Neural cell (in vitro differentiated cells): ENCODE results near the gene SLC2A13. TPM values are rescaled to one million over a fixed set of nuclear protein-coding genes. Genes with fewer than 3 reads are reported as not detected.

ENCODE experiments used
- H2AFZ ChIP-seq: fragments of 200-600, 300-800 bp; sonication (generic), shearing (Covaris generic); 2 replicates; pipeline ENCODE4 v1.6.0; 2014; ENCODE audit warnings: low read depth, mild to moderate bottlenecking, antibody characterized with exemption, low read length, moderate library complexity
- H3F3A ChIP-seq: fragments of 200-600 bp; shearing (Covaris generic); 2 replicates; pipeline ENCODE4 v1.6.1; 2016; ENCODE audit warnings: mild to moderate bottlenecking, moderate library complexity, mixed read lengths, antibody characterized with exemption, low read length; ENCODE audit not compliant: insufficient read depth, poor library complexity, severe bottlenecking
- H3K27ac ChIP-seq: fragments of 200-600, 300-800 bp; sonication (generic), shearing (Covaris generic); 2 replicates; pipeline ENCODE4 v1.5.1; 2014; ENCODE audit warnings: mild to moderate bottlenecking, low read length, moderate library complexity
- H3K27me3 ChIP-seq: fragments of 300-800, 200-600 bp; sonication (generic), shearing (Covaris generic); 2 replicates; pipeline ENCODE4 v1.6.0; 2014; ENCODE audit warnings: mild to moderate bottlenecking, low read depth, low read length, moderate library complexity; ENCODE audit not compliant: insufficient read depth
- H3K36me3 ChIP-seq: fragments of 300-800, 200-600 bp; sonication (generic), shearing (Covaris generic); 2 replicates; pipeline ENCODE4 v1.5.1; 2014; ENCODE audit warnings: mild to moderate bottlenecking, antibody characterized with exemption, low read length, moderate library complexity; ENCODE audit not compliant: insufficient read depth
- H3K4me2 ChIP-seq: fragments of 300-800, 200-600 bp; sonication (generic), shearing (Covaris generic); 2 replicates; pipeline ENCODE4 v1.6.0; 2014; ENCODE audit warnings: mild to moderate bottlenecking, low read length
- H3K4me3 ChIP-seq: fragments of 300-800, 200-600 bp; sonication (generic), shearing (Covaris generic); 2 replicates; pipeline ENCODE4 v1.5.1; 2014; ENCODE audit warnings: mild to moderate bottlenecking, low read length, moderate library complexity
- H3K79me2 ChIP-seq: fragments of 200-600 bp; shearing (Covaris generic); replicated peaks from 2 replicates; pipeline ENCODE4 v1.6.0; 2014; ENCODE audit warnings: mild to moderate bottlenecking, low read length, moderate library complexity; ENCODE audit not compliant: insufficient read depth
- H3K9ac ChIP-seq: fragments of 300-800, 200-600 bp; sonication (generic), shearing (Covaris generic); 2 replicates; pipeline ENCODE4 v1.6.1; 2016; ENCODE audit warnings: mild to moderate bottlenecking, low read length, mixed read lengths
- H3K9me2 ChIP-seq: fragments of 200-600 bp; shearing (Covaris generic); 2 replicates; pipeline ENCODE4 v1.6.1; 2016; ENCODE audit warnings: mild to moderate bottlenecking, low read length, mixed read lengths; ENCODE audit not compliant: insufficient read depth
- H3K9me3 ChIP-seq: fragments of 200-600, 300-800 bp; sonication (generic), shearing (Covaris generic); 2 replicates; pipeline ENCODE4 v1.6.1; 2016; ENCODE audit warnings: mild to moderate bottlenecking, mixed run types, low read length, moderate library complexity, mixed read lengths
- H4K20me1 ChIP-seq: fragments of 200-600 bp; shearing (Covaris generic); 2 replicates; pipeline ENCODE4 v1.6.1; 2016; ENCODE audit warnings: mild to moderate bottlenecking, mixed run types; ENCODE audit not compliant: insufficient read depth
- CTCF ChIP-seq: fragments of 450-650 bp; IDR thresholded peaks from 2 replicates; pipeline ENCODE4 v1.5.1; 2014; ENCODE audit warnings: antibody characterized with exemption, mild to moderate bottlenecking, moderate library complexity; ENCODE audit not compliant: poor library complexity, severe bottlenecking
- EP300 ChIP-seq: fragments of 450-650 bp; conservative IDR thresholded peaks from 2 replicates; pipeline ENCODE4 v1.6.1; 2014; ENCODE audit warnings: antibody characterized with exemption, mild to moderate bottlenecking, moderate library complexity; ENCODE audit not compliant: poor library complexity, severe bottlenecking
- EZH2 ChIP-seq: fragments of 200-600, 300-800 bp; shearing (Covaris generic), sonication (generic); IDR thresholded peaks from 2 replicates; pipeline ENCODE4 v1.6.1; 2014; ENCODE audit warnings: antibody characterized with exemption, low read length, borderline replicate concordance, mild to moderate bottlenecking; ENCODE audit not compliant: insufficient read depth, poor library complexity, severe bottlenecking
- MXI1 ChIP-seq: fragments of 450-650 bp; conservative IDR thresholded peaks from 2 replicates; pipeline ENCODE4 v1.6.1; 2014; ENCODE audit warnings: antibody characterized with exemption, mild to moderate bottlenecking; ENCODE audit not compliant: poor library complexity, severe bottlenecking
- POLR2AphosphoS5 ChIP-seq: IDR thresholded peaks from 2 replicates; pipeline ENCODE4 v1.6.1; 2012
- RAD21 ChIP-seq: fragments of 450-650 bp; conservative IDR thresholded peaks from 2 replicates; pipeline ENCODE4 v1.6.1; 2014; ENCODE audit warnings: antibody characterized with exemption, mild to moderate bottlenecking, moderate library complexity
- SMC3 ChIP-seq: fragments of 450-650 bp; conservative IDR thresholded peaks from 2 replicates; pipeline ENCODE4 v1.6.1; 2014; ENCODE audit warnings: antibody characterized with exemption, mild to moderate bottlenecking, moderate library complexity; ENCODE audit not compliant: poor library complexity
- TAF1 ChIP-seq: IDR thresholded peaks from 2 replicates; pipeline ENCODE4 v1.6.1; 2012; ENCODE audit warnings: low read depth
- polyA plus RNA-seq: library from polyadenylated mRNA; depleted of rRNA; stranded (reverse); fragments of >200 nt; gene quantifications from 2 replicates; pipeline ENCODE4 v1.2.3, GENCODE V29; 2014
- TF ChIP-seq, protein P1 (sequence below): IDR thresholded peaks from 2 replicates; pipeline ENCODE4 v1.6.1; 2012; ENCODE audit warnings: borderline replicate concordance

Gene SLC2A13
- polyA plus RNA-seq, 1 donor from 2014 or later: 10.7 TPM

- no peak overlapping the region for H2AFZ ChIP-seq
- no peak overlapping the region for H3K9ac ChIP-seq
- H3K4me2 ChIP-seq: no peak overlapping the region
- no peaks in the 10 kb centered on the region for H3K9me3 ChIP-seq
- H3F3A ChIP-seq: no peaks in the 10 kb centered on the region
- no peak for TF ChIP-seq RAD21
- no peak for TF ChIP-seq EP300
- no peak for TF ChIP-seq CTCF
- TF ChIP-seq MXI1: no peak
- TF ChIP-seq POLR2AphosphoS5: no peak
- no peak for TF ChIP-seq SMC3
- no peak for TF ChIP-seq TAF1
- TF ChIP-seq, protein P1, sequence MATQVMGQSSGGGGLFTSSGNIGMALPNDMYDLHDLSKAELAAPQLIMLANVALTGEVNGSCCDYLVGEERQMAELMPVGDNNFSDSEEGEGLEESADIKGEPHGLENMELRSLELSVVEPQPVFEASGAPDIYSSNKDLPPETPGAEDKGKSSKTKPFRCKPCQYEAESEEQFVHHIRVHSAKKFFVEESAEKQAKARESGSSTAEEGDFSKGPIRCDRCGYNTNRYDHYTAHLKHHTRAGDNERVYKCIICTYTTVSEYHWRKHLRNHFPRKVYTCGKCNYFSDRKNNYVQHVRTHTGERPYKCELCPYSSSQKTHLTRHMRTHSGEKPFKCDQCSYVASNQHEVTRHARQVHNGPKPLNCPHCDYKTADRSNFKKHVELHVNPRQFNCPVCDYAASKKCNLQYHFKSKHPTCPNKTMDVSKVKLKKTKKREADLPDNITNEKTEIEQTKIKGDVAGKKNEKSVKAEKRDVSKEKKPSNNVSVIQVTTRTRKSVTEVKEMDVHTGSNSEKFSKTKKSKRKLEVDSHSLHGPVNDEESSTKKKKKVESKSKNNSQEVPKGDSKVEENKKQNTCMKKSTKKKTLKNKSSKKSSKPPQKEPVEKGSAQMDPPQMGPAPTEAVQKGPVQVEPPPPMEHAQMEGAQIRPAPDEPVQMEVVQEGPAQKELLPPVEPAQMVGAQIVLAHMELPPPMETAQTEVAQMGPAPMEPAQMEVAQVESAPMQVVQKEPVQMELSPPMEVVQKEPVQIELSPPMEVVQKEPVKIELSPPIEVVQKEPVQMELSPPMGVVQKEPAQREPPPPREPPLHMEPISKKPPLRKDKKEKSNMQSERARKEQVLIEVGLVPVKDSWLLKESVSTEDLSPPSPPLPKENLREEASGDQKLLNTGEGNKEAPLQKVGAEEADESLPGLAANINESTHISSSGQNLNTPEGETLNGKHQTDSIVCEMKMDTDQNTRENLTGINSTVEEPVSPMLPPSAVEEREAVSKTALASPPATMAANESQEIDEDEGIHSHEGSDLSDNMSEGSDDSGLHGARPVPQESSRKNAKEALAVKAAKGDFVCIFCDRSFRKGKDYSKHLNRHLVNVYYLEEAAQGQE: no peak
- no peak for TF ChIP-seq EZH2
- H4K20me1 ChIP-seq: no peaks in the 10 kb centered on the region
- H3K9me2 ChIP-seq: no peaks in the 10 kb centered on the region
- H3K4me3 ChIP-seq: no peak overlapping the region
- H3K27ac ChIP-seq: no peak overlapping the region
- no peaks in the 10 kb centered on the region for H3K79me2 ChIP-seq
- H3K27me3 ChIP-seq: no peaks in the 10 kb centered on the region
- no peaks in the 10 kb centered on the region for H3K36me3 ChIP-seq
These were observed 301.4 kb downstream of the SLC2A13 start for GRCh38 chr12:39804479-39804878.

- no peaks in the 10 kb centered on the region for H3K27me3 ChIP-seq
- H3K79me2 ChIP-seq: no peaks in the 10 kb centered on the region
- H3F3A ChIP-seq: no peaks in the 10 kb centered on the region
- no peak overlapping the region for H2AFZ ChIP-seq
- H3K4me2 ChIP-seq: no peak overlapping the region
- no peaks in the 10 kb centered on the region for H4K20me1 ChIP-seq
- no peaks in the 10 kb centered on the region for H3K9me3 ChIP-seq
- H3K36me3 ChIP-seq: no peaks in the 10 kb centered on the region
- no peak overlapping the region for H3K27ac ChIP-seq
- no peaks in the 10 kb centered on the region for H3K9me2 ChIP-seq
- no peak for TF ChIP-seq MXI1
- TF ChIP-seq, protein P1: no peak
- TF ChIP-seq POLR2AphosphoS5: no peak
- no peak for TF ChIP-seq SMC3
- no peak for TF ChIP-seq EP300
- TF ChIP-seq CTCF: no peak
- no peak for TF ChIP-seq RAD21
- no peak for TF ChIP-seq TAF1
- no peak for TF ChIP-seq EZH2
- no peak overlapping the region for H3K9ac ChIP-seq
- no peak overlapping the region for H3K4me3 ChIP-seq
These were observed 302.7 kb downstream of the SLC2A13 start for GRCh38 chr12:39803151-39803550.
